CD4-positive, alpha-beta T cell treated with Interleukin-15 for 1 hour (primary cell): Measurements from ENCODE around the gene G3BP1.
"Not testable (repeated sequence)": the region's sequence is repeated elsewhere in the genome, so short reads cannot be mapped to it uniquely, and the experiment has no call there.

ENCODE experiments used
- DNase-seq: peaks from one replicate; pipeline ENCODE4 v3.0.0-alpha.2; 2020

G3BP1 gene

DNA sequence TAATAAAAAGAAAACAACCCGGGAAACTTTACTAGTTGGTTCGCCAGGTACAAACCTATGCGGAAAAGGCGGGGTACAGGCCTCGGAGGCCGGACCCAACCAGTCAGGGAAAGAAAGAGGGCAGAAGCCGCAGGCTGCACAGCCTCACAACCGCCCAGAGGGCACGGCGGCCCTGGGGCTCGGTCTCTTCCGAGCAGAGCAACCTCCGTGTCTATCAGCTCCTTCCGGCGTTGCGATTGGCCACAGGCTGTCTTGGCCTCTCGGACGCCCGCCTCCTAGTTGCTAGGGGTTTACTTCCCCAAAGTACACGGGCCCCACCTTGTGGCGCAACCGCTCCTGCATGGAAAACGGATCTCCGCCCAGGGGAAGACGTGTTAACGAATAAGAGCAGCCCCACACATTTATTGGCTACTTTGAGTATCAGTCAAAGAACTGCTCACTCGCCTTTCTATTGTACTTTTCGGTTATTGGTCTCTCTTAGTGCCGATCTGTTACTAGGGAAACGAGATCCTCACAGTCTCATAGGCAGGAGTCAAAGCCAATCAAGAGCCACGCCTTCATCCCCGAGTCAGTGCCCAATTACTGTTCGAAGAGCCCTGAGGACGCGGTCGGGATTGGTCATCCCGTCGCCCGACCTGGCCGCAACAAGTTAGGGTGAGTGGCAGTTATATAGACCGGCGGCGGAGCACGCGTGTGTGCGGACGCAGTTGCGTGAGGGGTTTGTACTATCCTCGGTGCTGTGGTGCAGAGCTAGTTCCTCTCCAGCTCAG, at the start of gene G3BP1:
TSS of gene G3BP1 (plus strand) at position 696 of the 770 bp plus-strand sequence. CDS start 14,667 bp downstream, outside the sequence.
- peak; percentile 100 for DNase-seq

DNA sequence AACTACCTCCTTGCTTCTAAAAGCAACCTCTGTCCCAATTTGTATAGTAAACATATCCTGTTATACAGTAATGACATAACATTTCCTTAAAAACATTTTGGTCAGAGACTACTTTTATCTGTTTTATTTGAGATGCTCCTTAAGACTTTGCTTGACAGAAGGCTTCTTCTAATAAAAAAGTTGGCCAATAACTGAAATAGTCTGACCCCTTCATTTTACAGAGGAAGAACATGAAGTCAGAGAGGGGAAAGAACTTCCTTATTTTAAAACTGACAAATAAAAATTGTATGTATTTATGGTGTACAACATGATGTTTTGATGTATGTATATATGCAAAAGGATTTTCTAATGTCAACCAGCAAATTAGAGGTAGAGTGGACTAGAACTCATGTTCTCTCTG, 49.2 kb upstream of the G3BP1 start:
- no peak for DNase-seq

DNA sequence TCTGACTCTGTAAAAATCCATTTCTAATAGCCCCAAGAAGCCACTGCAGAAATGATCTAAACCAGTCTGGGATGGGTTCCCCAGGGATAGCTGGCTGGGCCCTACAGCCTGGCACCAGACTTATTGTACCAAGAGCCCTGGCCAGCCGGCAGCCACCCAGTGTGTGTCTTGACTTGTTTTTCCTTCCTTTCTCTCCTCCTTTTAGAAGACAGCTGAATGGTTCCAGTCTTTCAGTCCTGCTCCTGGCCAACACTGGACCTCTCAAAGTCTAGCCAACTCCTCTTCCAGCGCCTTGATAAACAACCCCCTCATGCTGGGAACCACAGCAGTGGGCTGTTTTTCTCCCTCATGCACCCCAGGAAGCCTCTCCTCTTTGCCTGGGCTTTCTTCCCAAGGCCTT, 47.4 kb upstream of the G3BP1 start:
- no peak for DNase-seq

DNA sequence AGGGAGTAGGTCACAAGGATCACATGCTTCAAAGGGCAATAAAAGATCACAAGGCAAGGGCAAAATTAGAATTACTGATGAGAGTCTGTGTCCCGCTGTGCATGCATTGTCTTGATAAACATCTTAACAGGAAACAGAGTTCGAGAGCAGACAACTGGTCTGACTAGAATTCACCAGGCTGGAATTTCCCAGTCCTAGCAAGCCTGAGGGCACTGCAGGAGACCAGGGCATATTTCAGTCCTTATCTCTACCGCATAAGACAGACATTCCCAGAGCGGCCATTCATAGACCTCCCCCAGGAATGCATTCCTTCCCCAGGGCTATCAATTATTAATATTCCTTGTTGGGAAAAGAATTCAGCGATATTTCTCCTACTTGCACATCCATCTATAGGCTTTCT, 42.2 kb upstream of the G3BP1 start:
- not testable (repeated sequence) for DNase-seq

DNA sequence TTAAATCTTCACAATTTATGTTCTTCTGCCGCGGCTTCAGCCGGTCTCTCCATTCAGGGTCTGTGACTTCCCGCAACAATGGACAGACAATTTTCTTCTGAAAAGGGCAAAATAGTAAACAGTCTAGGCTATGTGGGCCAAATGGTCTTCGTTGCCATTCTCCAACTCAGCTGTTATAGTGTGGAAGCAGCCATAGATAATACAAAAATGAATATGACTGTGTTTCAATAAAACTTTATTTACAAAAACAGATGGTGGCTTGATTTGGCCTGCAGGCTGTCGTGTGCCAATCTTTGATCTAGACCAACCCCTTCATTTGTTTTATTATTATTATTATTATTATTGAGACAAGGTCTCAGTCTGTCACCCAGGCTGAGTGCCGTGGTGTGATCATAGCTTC, 41.4 kb upstream of the G3BP1 start:
- no peak for DNase-seq

DNA sequence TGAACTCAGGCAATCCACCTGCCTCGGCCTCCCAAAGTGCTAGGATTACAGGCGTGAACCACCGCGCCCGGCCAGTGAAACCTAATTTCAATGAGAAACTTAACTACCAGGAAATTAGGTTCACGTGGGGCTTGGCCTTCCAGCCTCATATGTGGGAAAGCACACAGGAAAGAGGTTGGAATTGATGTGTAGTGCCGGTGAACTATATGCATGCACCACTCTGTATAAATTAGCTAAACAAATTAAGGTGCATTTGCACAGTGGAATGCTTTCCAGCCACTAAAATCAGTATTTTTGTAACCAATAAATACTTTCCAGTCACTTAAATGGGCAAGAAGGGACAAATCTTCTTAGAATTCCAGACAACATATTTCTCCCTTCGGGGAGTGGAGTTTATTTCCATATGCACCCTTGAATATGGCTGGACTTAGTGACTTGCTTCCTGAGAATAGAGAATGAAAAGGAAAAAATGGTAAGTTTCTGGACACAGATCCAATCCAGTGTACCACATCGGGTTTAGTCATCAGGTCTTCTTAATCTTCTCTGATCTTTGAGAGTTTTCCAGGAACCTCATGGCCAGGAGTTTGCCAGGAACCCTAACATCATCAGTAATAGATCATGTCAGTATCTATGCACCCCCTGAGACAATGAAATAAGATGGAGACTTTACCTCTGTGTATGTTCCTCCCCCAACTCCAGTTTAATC, 38.2 kb upstream of the G3BP1 start:
- DNase-seq = no peak

DNA sequence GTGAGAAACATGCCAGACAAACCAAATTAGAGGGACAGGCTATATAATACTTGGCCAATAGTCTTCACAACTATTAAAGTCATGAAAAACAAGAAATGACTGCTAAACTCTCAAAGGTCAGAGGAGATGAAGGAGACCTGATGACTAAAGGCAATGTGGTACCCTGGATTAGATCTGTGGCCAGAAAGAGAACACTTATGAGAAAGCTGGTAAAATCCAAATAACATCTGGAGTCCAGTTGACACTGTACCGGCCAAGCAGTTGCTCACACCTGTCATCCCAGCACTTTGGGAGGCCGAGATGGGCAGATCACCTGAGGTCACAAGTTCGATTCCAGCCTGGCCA, 37.7 kb upstream of the G3BP1 start:
- DNase-seq = no peak

DNA sequence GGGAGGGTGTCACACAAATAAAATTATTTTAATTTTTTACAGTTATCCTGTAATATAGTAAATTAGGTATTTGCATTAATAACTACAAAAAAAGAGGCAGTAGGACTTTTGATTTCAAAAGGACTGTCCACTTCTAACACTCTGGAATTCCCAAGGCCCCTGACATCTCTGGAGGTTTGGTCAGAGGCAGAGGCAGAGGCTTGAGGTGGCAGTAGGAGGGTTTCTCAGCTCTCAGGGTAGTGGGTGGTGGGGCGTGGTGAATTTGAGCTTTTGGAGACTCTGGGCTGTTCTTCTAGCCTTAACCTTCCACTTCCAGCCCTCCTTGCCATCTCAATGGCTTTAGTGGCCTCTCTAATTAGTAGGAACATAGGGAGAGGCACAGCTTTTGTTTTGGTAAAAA, 36.1 kb upstream of the G3BP1 start:
- DNase-seq = no peak

DNA sequence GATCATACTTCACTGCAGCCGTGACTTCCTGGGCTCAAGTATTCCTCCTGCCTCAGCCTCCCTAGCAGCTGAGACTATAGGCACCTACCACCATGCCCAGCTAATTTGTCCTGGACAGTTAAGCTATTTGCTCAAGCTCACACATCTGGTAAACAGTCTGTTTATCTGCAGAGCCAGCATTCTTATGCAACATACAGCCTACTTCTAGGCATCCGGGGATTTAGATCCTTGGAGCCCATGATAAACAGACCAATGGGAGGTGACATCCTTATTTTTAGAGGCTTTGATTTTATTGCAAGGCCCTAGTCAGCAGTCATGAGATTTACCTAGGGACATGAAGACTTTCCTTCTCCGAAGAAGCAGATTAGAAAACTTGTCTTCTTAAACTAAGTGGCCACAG, 34.3 kb upstream of the G3BP1 start:
- DNase-seq = no peak

DNA sequence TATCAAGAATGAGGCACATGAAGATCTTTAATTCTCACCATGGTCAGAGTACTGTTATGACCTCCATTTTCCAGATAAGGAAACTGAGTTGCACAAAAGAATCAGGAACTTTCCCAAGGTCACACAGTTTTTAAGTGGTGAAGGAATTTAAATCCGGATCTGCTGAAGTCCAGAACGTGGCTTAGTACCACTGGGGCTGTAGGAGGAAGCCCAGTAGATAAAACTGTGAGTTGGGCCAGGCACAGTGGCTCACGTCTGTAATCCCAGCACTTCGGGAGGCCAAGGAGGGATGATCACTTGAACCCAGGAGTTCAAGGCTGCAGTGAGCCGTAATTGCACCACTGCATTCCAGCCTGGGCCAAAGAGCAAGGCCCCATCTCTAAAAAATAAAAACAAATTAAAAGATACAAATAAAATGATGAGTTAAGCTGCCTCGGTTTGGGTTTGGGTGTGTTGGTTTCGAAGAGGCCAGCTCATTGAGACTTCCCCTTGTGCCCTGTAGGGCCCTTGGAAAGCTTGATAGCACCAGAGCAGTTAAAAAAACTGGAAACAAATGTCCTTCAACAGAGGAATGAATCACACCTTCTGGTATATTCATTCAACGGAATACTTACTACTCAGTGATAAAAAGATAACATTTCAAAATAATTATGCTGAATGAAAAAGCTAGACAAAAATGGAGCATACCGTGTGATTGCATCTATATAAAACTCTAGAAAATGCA, 33.5 kb upstream of the G3BP1 start:
- no peak for DNase-seq

DNA sequence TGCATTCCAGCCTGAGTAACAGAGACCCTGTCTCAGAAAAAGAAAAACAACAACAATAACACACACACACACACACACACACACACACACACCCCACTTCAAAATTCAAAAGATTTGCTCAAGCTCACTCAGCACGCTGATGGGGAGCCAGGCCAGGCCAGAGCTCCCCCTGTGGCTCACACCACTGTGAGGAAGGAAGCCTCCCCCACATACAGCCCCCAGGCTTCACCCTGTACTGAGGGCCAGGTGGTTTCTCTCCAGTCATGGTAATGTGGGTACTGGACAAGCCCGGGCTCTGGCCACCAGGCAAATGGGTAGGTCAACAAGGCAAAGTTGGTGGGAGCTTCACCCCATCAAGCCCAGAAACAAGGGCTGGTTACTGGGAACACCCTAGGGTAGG, 32.4 kb upstream of the G3BP1 start:
- no peak for DNase-seq

DNA sequence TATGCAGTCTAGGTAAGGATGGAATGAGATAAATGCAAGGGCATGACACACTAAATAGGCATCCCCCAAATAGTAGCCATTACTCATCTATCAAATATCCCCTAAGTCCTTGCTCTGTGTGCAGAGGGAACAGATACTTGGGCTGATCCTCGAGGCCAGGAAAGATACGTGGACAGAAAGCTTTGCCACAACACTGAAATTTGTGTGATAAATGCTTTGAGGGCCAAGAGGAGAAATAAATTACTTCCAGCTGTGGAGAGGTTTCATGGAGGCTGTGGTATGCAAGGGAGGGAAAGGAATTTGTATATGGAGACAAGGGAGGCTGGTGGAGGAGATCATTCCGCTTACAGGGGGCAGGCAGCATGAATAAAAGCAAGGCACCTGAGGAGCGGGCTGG, 31.8 kb upstream of the G3BP1 start:
- no peak for DNase-seq

DNA sequence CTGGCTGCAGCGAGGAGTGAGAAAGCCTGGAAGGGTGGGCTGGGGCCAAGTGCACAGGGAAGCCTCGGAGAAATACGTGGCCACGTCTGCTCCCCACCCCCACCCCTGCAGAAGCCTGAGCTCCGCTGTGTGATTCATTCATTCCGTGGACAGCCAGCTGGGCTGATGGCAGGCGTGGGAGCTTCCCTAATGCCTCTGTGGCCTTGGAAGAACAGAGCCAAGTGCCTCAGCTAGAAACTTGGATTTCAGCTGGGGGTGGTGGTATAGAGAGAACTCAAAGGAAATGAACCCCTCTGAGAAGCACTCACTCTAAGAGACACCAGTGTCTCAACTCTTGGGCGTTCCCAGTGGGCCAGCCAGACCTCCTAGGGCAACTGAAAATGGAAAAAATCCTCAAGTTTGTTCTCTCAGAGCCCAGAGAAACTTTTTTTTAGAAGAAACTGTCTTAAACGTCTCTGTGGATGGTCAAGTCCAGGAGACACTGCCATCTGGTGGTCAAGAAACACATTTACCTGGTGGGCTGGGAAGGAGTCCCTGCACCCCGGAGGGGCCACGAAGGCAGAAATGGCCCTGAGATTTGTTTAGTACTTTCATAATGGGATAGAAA, 31.3 kb upstream of the G3BP1 start:
- peak; percentile 57 for DNase-seq

DNA sequence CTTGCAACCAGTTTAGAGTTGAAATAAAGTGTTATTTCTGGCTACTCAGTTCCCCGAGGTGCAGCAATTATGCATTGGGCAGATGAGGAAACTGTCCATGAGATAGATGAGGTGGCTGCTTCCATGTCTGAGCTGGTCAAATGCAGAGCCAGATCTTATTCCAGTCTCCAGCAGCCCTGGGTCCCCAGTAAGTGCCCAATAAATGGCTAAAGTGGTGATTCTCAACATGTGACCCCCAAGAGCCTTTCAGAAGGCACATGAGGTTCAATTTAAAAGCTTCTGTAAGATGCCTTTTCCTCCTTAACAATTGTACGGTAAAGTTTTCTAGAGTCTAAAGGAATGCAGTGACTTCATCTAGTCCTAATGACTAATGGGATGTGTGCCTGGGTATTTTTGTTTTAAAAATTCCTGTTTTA, 30.8 kb upstream of the G3BP1 start:
- no peak for DNase-seq

DNA sequence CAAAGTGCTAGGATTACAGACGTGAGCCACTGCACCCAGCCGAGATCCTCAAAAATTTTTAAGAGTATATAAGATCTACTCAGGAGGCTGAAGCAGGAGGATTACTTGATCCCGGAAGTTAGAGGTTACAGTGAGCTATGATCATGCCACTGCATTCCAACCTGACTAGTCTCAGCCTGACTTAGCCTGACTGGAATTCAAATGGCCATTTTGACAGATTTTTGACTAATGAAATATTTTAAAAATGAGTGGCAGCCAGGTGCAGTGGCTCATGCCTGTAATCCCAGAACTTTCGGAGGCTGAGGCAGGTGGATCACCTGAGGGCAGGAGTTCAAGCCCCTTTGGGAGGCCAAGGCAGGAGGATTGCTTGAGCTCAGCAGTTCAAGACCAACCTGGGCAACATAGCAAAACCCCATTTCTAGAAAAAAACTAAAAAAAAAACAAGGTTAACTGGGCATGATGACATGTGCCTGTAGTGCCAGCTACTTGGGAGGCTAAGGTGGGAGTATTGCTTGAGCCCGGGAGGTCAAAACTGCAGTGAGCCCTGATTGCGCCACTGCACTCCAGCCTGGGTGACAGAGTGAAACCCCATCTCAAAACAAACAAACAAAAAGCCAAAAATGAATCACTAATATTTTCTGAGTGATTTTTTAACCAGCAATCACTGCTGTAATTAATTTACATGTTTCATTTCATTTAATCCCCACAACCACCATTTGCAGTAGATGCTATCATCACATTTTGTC, 29.9 kb upstream of the G3BP1 start:
- no peak for DNase-seq

DNA sequence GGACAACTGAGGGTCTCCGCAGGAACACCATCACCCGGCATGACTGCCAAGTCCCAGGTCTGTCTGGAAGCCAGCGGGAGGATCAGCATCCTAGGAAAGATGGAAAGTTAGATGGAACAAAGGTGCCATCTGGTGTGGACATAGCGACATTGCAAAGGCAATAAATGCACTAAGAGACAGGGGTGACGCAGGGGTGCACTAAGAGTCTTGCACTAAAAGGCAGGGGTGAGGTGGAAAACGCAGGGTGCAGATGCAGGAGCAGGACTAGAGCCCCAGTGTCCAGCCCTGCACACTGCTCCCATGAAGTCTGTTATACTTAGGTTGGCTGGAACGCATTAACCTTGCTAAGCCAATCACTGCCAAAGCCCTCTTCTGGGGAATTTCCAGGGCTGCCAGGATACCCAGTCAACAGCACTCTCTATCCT, 28.9 kb upstream of the G3BP1 start:
- DNase-seq = no peak

DNA sequence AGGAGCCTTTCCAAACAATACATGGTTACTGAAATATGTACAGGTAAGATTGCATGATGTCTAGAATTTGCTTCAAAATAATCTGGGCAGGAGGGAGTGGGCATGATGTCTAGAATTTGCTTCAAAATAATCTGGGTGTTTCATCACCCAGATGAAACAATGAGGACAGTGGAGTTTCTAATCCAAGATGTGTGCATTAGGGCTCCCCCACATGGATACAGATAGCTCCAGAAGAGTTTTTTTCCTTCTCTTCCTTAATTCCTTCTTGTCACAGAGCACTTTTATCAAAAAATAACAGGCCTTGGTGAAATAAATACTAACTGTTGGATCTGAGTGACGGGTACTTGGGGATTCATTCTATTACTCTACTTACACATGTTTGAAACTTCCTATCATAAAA, 28.2 kb upstream of the G3BP1 start:
- no peak for DNase-seq

DNA sequence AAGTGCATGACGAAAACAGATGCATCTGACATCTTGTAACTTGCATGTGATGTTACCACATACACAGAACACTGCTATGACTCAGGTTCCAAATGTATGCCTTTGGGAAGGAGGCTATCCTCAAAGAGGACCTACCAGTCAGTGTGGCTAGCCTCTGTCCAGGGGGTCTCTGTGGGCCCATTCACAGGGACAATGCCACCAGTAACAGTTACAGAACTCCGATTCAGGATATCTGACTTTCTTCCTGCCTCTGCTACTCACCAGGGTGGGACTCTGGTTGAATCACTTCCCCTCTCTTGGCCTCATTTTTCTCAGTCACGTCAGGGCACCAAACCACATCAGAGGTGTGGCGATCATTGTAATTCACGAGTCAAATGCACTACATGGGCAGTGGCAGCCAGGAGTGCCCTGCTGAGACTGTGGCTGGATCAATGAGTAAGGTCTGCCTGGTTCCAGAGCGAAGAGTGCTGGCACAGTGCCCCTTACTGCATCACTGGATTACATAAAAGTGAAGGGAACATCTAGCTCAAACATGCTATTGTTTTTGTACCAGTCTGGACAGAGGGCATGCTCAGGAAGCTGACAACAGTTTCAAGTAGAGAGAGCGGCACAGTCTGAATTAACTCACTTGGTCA, 26.6 kb upstream of the G3BP1 start:
- peak; percentile 72 for DNase-seq

DNA sequence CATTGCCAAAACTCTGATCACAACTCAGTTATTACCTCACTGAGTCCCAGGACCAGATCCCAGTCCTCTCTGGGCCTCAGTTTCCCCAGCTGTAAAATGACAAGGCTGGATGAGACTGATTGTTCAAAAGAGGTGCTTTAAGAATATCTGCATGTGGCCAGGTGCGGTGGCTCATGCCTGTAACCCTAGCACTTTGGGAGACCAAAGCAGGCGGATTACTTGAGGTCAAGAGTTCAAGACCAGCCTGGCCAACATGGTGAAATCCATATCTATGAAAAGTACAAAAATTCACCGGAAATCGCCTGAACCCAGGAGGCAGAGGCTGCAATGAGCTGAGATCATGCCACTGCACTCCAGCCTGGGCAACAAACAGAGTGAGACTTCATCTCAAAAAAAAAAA, 21.6 kb upstream of the G3BP1 start:
- no peak for DNase-seq

DNA sequence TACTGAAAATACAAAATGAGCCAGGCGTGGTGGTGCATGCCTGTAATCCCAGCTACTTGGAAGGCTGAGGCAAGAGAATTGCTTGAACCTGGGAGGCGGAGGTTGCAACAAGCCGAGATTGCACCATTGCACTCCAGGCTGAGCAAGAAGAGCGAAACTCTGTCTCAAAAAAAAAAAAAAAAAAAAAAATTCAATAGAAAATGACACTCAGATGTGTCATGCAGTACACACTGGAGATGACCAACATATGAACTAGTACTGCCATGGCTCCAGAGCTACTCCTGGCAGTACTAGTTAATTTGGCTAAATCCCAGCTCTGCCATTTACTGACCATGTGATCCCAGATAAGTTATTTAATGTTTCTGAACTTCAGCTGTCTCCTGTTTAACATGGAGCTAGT, 20.7 kb upstream of the G3BP1 start:
- DNase-seq = peak; percentile 24

DNA sequence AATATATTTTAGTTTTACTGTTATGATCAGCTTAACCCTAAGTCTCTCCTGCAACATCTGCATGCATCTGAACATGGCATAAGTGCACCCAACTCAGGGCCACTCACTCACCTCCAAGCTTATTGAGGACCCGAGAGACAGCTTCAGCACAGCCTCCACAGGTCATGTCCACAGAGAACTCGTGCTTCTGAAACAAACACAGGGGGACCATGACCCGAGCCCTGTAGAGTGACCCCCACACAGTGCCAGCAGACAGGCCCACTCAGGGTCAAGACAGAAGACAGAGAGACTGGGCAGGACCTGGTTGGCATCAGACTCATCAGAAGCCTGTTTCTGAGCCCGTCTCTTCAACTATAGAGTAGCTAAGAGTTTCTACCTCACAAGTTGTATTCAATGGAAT, 20.2 kb upstream of the G3BP1 start:
- DNase-seq = no peak

DNA sequence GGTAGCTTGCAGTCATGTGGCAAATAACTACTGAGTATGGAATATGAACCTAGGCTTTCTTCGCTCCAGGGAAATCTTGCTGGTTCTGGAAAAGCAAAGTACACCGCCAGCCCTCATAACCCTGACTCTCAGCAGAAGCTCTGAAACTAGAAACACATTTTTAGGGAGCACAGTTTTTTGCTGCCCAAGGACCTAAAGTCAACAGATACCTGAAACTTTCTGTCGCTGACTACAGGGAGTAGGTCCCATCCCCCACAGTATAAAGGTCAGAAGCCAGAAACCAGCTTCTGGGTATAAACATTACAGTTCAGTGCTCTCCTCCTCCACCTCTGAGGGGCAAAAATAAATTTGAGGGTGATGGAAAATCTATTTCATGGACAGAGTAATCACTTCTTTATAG, 16.4 kb upstream of the G3BP1 start:
- no peak for DNase-seq
